Spleen (tissue), 11 donors: ENCODE results near the gene NRAS. TPM values are rescaled to one million over a fixed set of nuclear protein-coding genes. Genes with fewer than 3 reads are reported as not detected.

ENCODE experiments used
- DNase-seq: peaks from one replicate; pipeline ENCODE4 v3.0.0-alpha.2; 2020
- H3K27ac ChIP-seq, 8 donors: fragments of 200-600 bp; sonication (generic) in 7 of 8; 1 replicate in 4 of 8; 2 replicates in 4 of 8; pipeline versions ENCODE4 v1.5.0 to v1.8.0; 2016 to 2021; ENCODE audit warnings: inconsistent platforms in 4 of 8, mild to moderate bottlenecking in 4 of 8, moderate library complexity in 1 of 8
- H3K27me3 ChIP-seq, 7 donors: fragments of 200-600 bp; sonication (generic) in 6 of 7; replicated peaks in 1 of 7; 1 replicate in 4 of 7; 2 replicates in 3 of 7; pipeline versions ENCODE4 v1.5.0 to v1.8.0; 2016 to 2021; ENCODE audit warnings: inconsistent platforms in 3 of 7, mild to moderate bottlenecking in 1 of 7
- H3K36me3 ChIP-seq, 6 donors: fragments of 200-600 bp; sonication (generic) in 5 of 6; 1 replicate in 4 of 6; 2 replicates in 2 of 6; pipeline versions ENCODE4 v1.5.0 to v1.8.0; 2016 to 2021; ENCODE audit warnings: inconsistent platforms in 2 of 6
- H3K4me1 ChIP-seq, 6 donors: fragments of 200-600 bp; sonication (generic) in 5 of 6; 1 replicate in 3 of 6; 2 replicates in 3 of 6; pipeline versions ENCODE4 v1.5.0 to v1.8.0; 2016 to 2021; ENCODE audit warnings: inconsistent platforms in 3 of 6
- H3K4me3 ChIP-seq, 8 donors: fragments of 200-600 bp; sonication (generic) in 7 of 8; 1 replicate in 4 of 8; 2 replicates in 4 of 8; pipeline versions ENCODE4 v1.5.0 to v1.8.0; 2016 to 2021; ENCODE audit warnings: inconsistent platforms in 4 of 8, mild to moderate bottlenecking in 4 of 8, moderate library complexity in 2 of 8
- H3K9me3 ChIP-seq, 8 donors: fragments of 200-600 bp; sonication (generic) in 7 of 8; 1 replicate in 4 of 8; 2 replicates in 4 of 8; pipeline versions ENCODE4 v1.5.0 to v1.8.0; 2016 to 2021; ENCODE audit warnings: inconsistent platforms in 4 of 8
- CTCF ChIP-seq, 11 experiments: fragments of 200-600 bp in 7 of 11; fragments of 450-650 bp in 4 of 11; sonication (generic) in 4 of 11; IDR thresholded peaks in 8 of 11; conservative IDR thresholded peaks in 3 of 11; 1 replicate in 7 of 11; 2 replicates in 4 of 11; pipeline versions ENCODE4 v1.4.0 to v1.8.0; 2016 to 2021; ENCODE audit warnings: antibody characterized with exemption in 11 of 11, inconsistent platforms in 4 of 11, mild to moderate bottlenecking in 1 of 11
- POLR2A ChIP-seq, 3 donors: fragments of 450-650 bp; IDR thresholded peaks; one replicate each; pipeline ENCODE4 v1.5.1; 2017; ENCODE audit warnings: antibody characterized with exemption in 3 of 3, mild to moderate bottlenecking in 1 of 3
- POLR2AphosphoS5 ChIP-seq, 3 donors: sonication (generic); formaldehyde crosslinking; IDR thresholded peaks; one replicate each; pipeline ENCODE4 v1.5.1; 2017; ENCODE audit warnings: antibody characterized with exemption in 3 of 3
- WGBS, 5 donors: extraction: QIAGEN DNeasy Blood & Tissue Kit in 3 of 5; methylation state at CpG; one replicate each; pipeline versions ENCODE4 v1.1.5 to v1.1.7; 2013 to 2018; 5-methylcytosine and 5-hydroxymethylcytosine counted together
- intact Hi-C: fragments of 100-400 bp; cut with DNase I; formaldehyde crosslinking; loops from one replicate; pipeline ENCODE4 v1.15.0; 2023; ENCODE audit warnings: low total_unique reads
- polyA plus RNA-seq, 3 donors: library from polyadenylated mRNA; stranded (reverse); fragments of 200-250 nt; gene quantifications; one replicate each; pipeline ENCODE4 v1.2.1, GENCODE V29; 2013
- total RNA-seq, 7 donors: library from RNA; depleted of rRNA in 3 of 7; stranded (reverse); fragments of >200 nt in 3 of 7; fragmentation: NEBNext Ultra II Directional in 4 of 7; extraction: Animal tissue kit (Norgen Biotek cat#: 25700) in 4 of 7; gene quantifications; one replicate each; pipeline versions ENCODE4 v1.1.0 to v1.2.1, GENCODE V29; 2016 to 2021
- donor health status: healthy with polysubstance abuse.
- donor health status: DM: no; HTN: no; CAD: no; lungs with moderate emphysema.
- donor health status: DM: no; HTN: no; CAD: no.
- donor health status: Bipolar disorder and iron deficiency.
- donor health status: healthy.
- donor health status: DM: no; HTN: no; CAD: no.
- donor health status: DM: yes; HTN: yes; CAD: no.

Gene NRAS
- total and polyA plus RNA-seq, 10 donors, result 14.0 to 45.3 (median 29.0) TPM

- no peak overlapping the region for H3K27ac ChIP-seq
Measured at GRCh38 chr1:114720492-114720891, 3.9 kb upstream of the NRAS start.

GRCh38 chr1:114719424-114719787 is 2.8 kb upstream of the NRAS start:
- WGBS, 5 donors, result 83 to 89% (median 85%) methylated on average over 3 of the region's 3 CpGs
- H3K36me3 ChIP-seq, result peaks cover 0 to 84% (median 70%) of the 10 kb centered on the region in 6 donors
- no peak overlapping the region for H3K27ac ChIP-seq
- intact Hi-C loops, result loop anchor here (5.0 to 10.0 kb wide), 2 partner anchors 38 to 135 kb away; partner anchors contain the start of genes BCAS2 and CSDE1
- no peak for DNase-seq
- no peaks in the 10 kb centered on the region for H3K9me3 ChIP-seq
- H3K4me3 ChIP-seq, result no peak overlapping the region
- no peak for TF ChIP-seq CTCF (IDR thresholded peaks at IDR 0.05 in 8 of 11, conservative IDR thresholded peaks at IDR 0.05 in 3 of 11)
- TF ChIP-seq POLR2A (IDR thresholded peaks at IDR 0.05), result no peak
- no peak for TF ChIP-seq POLR2AphosphoS5 (IDR thresholded peaks at IDR 0.05)
- peaks cover 16 to 32% (median 26%) of the 10 kb centered on the region in 6 donors for H3K4me1 ChIP-seq
- H3K27me3 ChIP-seq, result no peaks in the 10 kb centered on the region

More at GRCh38 chr1:114720492-114720891, 3.9 kb upstream of the NRAS start:
- DNase-seq, result no peak
- intact Hi-C loops, result no loop called here
- 87 to 96% (median 93%) methylated on average over 4 of the region's 4 CpGs for WGBS, 5 donors
- Histone ChIP-seq H3K36me3 (peaks cover 0 to 85% (median 81%) of the 10 kb centered on the region in 6 donors), H3K4me3 (no peak overlapping the region), H3K27me3 (no peaks in the 10 kb centered on the region), H3K4me1 (peaks cover 7 to 21% (median 15%) of the 10 kb centered on the region in 6 donors), H3K9me3 (no peaks in the 10 kb centered on the region)
- TF ChIP-seq POLR2AphosphoS5 (IDR thresholded peaks at IDR 0.05) (no peak), POLR2A (IDR thresholded peaks at IDR 0.05) (no peak), CTCF (IDR thresholded peaks at IDR 0.05 in 8 of 11, conservative IDR thresholded peaks at IDR 0.05 in 3 of 11) (no peak)

- DNase-seq, result no peak
- H3K36me3 ChIP-seq, result peaks cover 0 to 84% (median 65%) of the 10 kb centered on the region in 6 donors
- WGBS, 5 donors, result 88 to 91% (median 90%) methylated on average over 11 of the region's 11 CpGs
- H3K4me1 ChIP-seq, result peaks cover 17 to 37% (median 29%) of the 10 kb centered on the region in 6 donors
- intact Hi-C loops, result loop anchor here (5.0 to 10.0 kb wide), 2 partner anchors 38 to 134 kb away; partner anchors contain the start of genes BCAS2 and CSDE1
- no peaks in the 10 kb centered on the region for H3K9me3 ChIP-seq
- H3K4me3 ChIP-seq, result no peak overlapping the region
- TF ChIP-seq CTCF (IDR thresholded peaks at IDR 0.05 in 8 of 11, conservative IDR thresholded peaks at IDR 0.05 in 3 of 11) (no peak), POLR2A (IDR thresholded peaks at IDR 0.05) (no peak), POLR2AphosphoS5 (IDR thresholded peaks at IDR 0.05) (no peak)
- no peaks in the 10 kb centered on the region for H3K27me3 ChIP-seq
- H3K27ac ChIP-seq, result no peak overlapping the region
Measured at GRCh38 chr1:114718661-114719423, 2.3 kb upstream of the NRAS start.

- DNase-seq, result no peak
- no peak for TF ChIP-seq POLR2AphosphoS5 (IDR thresholded peaks at IDR 0.05)
- TF ChIP-seq CTCF (IDR thresholded peaks at IDR 0.05 in 8 of 11, conservative IDR thresholded peaks at IDR 0.05 in 3 of 11), result no peak
- no peak for TF ChIP-seq POLR2A (IDR thresholded peaks at IDR 0.05)
- Histone ChIP-seq H3K36me3 (peaks cover 0 to 84% (median 58%) of the 10 kb centered on the region in 6 donors), H3K4me3 (peak overlapping the region; percentile 73 to 88 (median 78)), H3K9me3 (no peaks in the 10 kb centered on the region), H3K27ac (peak overlapping the region; percentile 89 to 95 (median 92)), H3K4me1 (peaks cover 17 to 57% (median 35%) of the 10 kb centered on the region in 6 donors), H3K27me3 (no peaks in the 10 kb centered on the region)
- intact Hi-C loops, result loop anchor here (5.0 to 10.0 kb wide), 2 partner anchors 41 to 131 kb away; partner anchors contain the start of genes BCAS2 and CSDE1
- 46 to 57% (median 50%) methylated on average over 4 of the region's 4 CpGs for WGBS, 5 donors
Measured at GRCh38 chr1:114715952-114716303, 643 bp downstream of the NRAS start.
